Nephron (organoid): ENCODE results near the gene AFF3.
"Not testable (repeated sequence)": the region's sequence is repeated elsewhere in the genome, so short reads cannot be mapped to it uniquely, and the experiment has no call there.

Source experiments
- H3K27ac Mint-ChIP-seq, 3 experiments: 2 replicates each; pipeline ENCODE4 v1.8.0; 2020; ENCODE audit warnings: mixed read lengths in 3 of 3, mild to moderate bottlenecking in 2 of 3, moderate library complexity in 1 of 3
- H3K27me3 Mint-ChIP-seq: 2 replicates; pipeline ENCODE4 v1.8.0; 2021; ENCODE audit warnings: low read depth, mild to moderate bottlenecking, moderate library complexity, mixed read lengths
- H3K36me3 Mint-ChIP-seq: 2 replicates; pipeline ENCODE4 v1.8.0; 2020; ENCODE audit warnings: low read depth, mixed read lengths
- H3K4me1 Mint-ChIP-seq: 2 replicates; pipeline ENCODE4 v1.8.0; 2020; ENCODE audit warnings: mixed read lengths
- H3K4me3 Mint-ChIP-seq, 3 experiments: 2 replicates each; pipeline ENCODE4 v1.8.0; 2020; ENCODE audit warnings: mild to moderate bottlenecking in 3 of 3, mixed read lengths in 3 of 3, moderate library complexity in 2 of 3
- H3K9me3 Mint-ChIP-seq: 2 replicates; pipeline ENCODE4 v1.8.0; 2020; ENCODE audit warnings: mixed read lengths
- TF ChIP-seq, protein P1 (sequence below), 3 experiments: fragments of 200-600 bp; sonication (generic); IDR thresholded peaks; one replicate each; pipeline ENCODE4 v1.5.0; 2021; ENCODE audit warnings: antibody characterized with exemption in 3 of 3; ENCODE audit not compliant: unreplicated experiment in 3 of 3

AFF3 gene

DNA sequence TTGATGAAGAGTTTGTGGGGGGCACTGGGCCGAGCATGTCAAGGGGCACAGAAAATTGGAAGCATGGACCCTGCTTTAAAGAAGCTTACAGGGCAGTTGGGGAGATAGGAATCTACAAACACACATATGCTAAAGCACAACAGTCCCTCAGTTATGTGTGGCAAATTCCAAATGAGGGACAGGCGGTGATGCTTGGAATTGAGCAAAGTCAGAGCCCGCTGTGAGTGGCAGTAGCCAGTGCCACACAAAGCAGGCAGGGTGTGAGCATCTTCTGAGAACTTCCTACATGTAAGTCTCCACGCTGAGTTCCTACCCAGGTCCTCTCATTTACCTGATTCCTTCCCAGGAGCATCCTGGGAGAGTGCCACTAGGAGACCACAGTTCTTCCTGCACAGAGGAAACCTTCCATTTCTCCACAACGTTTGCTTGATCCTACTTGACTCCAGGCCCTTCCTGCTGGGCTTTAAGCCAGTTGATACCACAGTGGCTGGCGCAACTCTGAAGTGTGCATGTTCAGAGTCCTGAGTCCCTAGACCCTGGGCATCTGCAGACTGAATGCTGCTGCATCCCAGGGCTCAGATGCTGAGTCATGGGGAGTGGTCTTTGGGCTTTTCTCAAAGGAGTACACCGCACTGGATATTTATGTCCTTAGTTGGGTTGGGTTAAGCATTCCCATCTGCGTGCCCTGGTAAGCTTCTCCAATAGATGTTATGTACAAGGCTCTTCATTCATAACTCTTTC, 365.3 kb downstream of the AFF3 start:
- Mint-ChIP-seq H3K36me3 (peaks cover 76% of the 10 kb centered on the region), H3K4me1 (peaks cover 21% of the 10 kb centered on the region), H3K27me3 (no peaks in the 10 kb centered on the region), H3K4me3 (no peak overlapping the region), H3K9me3 (peaks cover 40% of the 10 kb centered on the region), H3K27ac (peak overlapping the region in 1 of 3 experiments; percentile 3)
- TF ChIP-seq, protein P1, sequence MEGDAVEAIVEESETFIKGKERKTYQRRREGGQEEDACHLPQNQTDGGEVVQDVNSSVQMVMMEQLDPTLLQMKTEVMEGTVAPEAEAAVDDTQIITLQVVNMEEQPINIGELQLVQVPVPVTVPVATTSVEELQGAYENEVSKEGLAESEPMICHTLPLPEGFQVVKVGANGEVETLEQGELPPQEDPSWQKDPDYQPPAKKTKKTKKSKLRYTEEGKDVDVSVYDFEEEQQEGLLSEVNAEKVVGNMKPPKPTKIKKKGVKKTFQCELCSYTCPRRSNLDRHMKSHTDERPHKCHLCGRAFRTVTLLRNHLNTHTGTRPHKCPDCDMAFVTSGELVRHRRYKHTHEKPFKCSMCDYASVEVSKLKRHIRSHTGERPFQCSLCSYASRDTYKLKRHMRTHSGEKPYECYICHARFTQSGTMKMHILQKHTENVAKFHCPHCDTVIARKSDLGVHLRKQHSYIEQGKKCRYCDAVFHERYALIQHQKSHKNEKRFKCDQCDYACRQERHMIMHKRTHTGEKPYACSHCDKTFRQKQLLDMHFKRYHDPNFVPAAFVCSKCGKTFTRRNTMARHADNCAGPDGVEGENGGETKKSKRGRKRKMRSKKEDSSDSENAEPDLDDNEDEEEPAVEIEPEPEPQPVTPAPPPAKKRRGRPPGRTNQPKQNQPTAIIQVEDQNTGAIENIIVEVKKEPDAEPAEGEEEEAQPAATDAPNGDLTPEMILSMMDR (IDR thresholded peaks at IDR 0.05; ENCODE audit: unreplicated experiment in 3 of 3): no peak

DNA sequence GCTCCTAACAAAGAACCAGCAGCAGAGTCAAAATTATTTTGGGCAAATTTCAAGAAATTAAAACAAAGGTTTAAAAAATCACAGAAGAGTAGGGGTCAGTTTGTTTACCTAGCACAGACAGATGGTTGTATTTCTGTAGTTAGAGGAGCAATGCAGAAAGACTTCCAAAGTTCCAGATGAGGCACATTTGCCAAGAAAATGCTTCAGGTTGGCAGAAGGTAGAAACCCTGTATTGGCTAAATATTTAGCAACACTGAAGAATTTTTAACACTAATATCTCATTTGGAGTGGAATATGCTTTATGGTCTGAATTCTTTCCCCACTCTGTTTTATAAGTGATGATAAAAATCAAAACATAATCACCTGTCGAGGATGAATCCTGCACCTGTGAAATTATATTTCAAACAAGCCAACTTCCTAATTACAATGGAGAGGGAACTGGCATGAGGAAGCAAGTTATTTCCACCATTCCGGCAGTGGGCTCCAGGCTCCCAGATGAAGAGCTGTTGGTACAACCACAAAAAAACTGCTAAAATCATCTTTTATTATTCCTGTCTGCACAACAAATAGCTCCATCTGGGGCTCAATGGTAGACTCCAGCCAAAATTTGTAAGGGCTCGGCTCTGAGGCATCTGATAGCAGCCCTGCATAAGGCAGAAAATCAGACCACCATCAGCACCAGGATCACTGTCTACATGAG, 366.0 kb downstream of the AFF3 start:
- Mint-ChIP-seq H3K27ac (peak overlapping the region; percentile 20 to 65 (median 42)), H3K27me3 (no peaks in the 10 kb centered on the region), H3K4me3 (no peak overlapping the region), H3K4me1 (peaks cover 25% of the 10 kb centered on the region), H3K9me3 (peaks cover 40% of the 10 kb centered on the region), H3K36me3 (peaks cover 77% of the 10 kb centered on the region)
- TF ChIP-seq, protein P1 (IDR thresholded peaks at IDR 0.05; ENCODE audit: unreplicated experiment in 3 of 3): no peak

DNA sequence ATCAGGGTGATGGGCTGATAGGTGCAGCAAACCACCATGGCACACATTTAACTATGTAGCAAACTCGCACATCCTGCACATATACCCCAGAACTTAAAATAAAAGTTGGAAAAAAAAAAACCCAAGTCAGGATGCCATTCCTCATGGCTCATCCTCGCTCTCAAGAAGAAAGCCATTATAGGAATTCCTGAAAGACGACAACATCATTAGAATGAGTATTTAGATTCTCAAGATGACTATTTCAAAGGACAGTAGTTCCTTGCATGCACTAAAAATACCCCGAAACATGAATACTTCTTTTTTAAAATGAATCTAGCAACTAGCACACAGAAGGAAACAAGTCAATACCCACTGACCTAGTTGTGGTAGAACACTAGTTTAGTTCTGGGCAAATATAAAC, 366.8 kb downstream of the AFF3 start:
- H3K4me1 Mint-ChIP-seq: peaks cover 25% of the 10 kb centered on the region
- no peaks in the 10 kb centered on the region for H3K27me3 Mint-ChIP-seq
- no peak overlapping the region for H3K4me3 Mint-ChIP-seq
- peak overlapping the region; percentile 20 to 65 (median 42) for H3K27ac Mint-ChIP-seq
- peaks cover 77% of the 10 kb centered on the region for H3K36me3 Mint-ChIP-seq
- H3K9me3 Mint-ChIP-seq: peaks cover 35% of the 10 kb centered on the region
- TF ChIP-seq, protein P1 (IDR thresholded peaks at IDR 0.05; ENCODE audit: unreplicated experiment in 3 of 3): no peak

DNA sequence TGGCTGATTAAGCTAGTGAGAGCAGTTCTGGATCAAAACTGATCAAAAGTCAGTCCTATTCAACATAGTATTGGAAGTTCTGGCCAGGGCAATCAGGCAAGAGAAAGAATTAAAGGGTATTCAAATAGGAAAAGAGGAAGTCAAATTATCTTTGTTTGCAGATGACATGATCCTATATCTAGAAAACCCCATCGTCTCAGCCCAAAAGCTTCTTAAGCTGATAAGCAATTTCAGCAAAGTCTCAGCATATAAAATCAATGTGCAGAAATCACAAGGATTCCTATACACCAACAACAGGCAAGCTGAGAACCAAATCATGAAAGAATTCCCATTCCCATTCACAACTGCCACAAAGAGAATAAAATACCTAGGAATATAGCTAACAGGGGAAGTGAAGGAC, 368.7 kb downstream of the AFF3 start:
- not testable (repeated sequence) for H3K4me3 Mint-ChIP-seq, H3K27me3 Mint-ChIP-seq
- Mint-ChIP-seq H3K4me1 (peaks cover 25% of the 10 kb centered on the region), H3K9me3 (peaks cover 29% of the 10 kb centered on the region), H3K36me3 (peaks cover 71% of the 10 kb centered on the region), H3K27ac (peak overlapping the region; percentile 42 to 72 (median 44))

GRCh38 chr2:99772591-99773331, 369.6 kb downstream of the AFF3 start:
- Mint-ChIP-seq H3K36me3 (peaks cover 67% of the 10 kb centered on the region), H3K4me3 (no peak overlapping the region), H3K9me3 (peaks cover 26% of the 10 kb centered on the region), H3K27ac (peak overlapping the region; percentile 42 to 72 (median 64)), H3K4me1 (peaks cover 25% of the 10 kb centered on the region), H3K27me3 (no peaks in the 10 kb centered on the region)
- TF ChIP-seq, protein P1 (IDR thresholded peaks at IDR 0.05; ENCODE audit: unreplicated experiment in 3 of 3): no peak

DNA sequence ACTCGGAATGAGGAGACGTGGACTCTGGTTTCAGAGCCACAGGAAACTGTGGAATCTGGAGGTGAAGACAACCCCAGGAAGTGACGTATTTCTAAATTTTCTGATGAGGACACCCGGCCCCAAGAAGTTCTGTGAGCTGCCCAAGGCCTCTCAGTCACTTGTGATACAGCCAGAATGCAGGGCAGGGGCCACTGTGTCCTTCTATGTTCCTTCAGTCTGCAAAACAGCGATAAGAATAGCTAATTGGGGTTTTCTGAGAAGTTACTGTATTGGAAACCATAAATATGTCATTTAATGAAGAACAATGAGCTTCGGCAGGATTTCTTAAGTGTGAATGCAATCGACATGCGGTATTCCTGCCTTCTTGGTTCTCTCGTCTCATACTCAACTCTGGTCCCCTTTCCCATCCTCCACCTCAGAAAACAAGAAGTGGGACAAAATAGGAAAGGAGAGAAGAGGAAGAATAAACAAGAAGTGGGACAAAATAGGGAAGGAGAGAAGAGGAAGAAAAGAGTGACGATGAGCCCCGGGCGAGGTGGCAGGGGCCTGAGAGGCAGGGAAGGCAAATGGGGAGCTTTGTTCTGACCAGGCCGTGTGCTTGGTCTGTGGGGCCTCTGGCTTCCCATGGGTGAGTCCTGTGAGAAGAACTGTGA, 370.6 kb downstream of the AFF3 start:
- Mint-ChIP-seq H3K36me3 (peaks cover 59% of the 10 kb centered on the region), H3K4me1 (peaks cover 25% of the 10 kb centered on the region), H3K27ac (peak overlapping the region; percentile 42 to 72 (median 64)), H3K9me3 (peaks cover 26% of the 10 kb centered on the region), H3K27me3 (no peaks in the 10 kb centered on the region), H3K4me3 (no peak overlapping the region)
- TF ChIP-seq, protein P1 (IDR thresholded peaks at IDR 0.05; ENCODE audit: unreplicated experiment in 3 of 3): no peak
